Neural progenitor cell (in vitro differentiated cells): ENCODE measurements around the gene PFN1. TPM values are rescaled to one million over a fixed set of nuclear protein-coding genes. Genes with fewer than 3 reads are reported as not detected.

ENCODE experiments used
- DNase-seq: peaks from one replicate; pipeline ENCODE4 v3.0.0-alpha.2; 2016; ENCODE audit warnings: low spot score
- H2AFZ ChIP-seq: fragments of 200-600 bp; sonication (generic); replicated peaks from 2 replicates; pipeline ENCODE4 v1.6.1; 2016; ENCODE audit warnings: antibody characterized with exemption
- H3F3A ChIP-seq: fragments of 200-600 bp; sonication (generic); 2 replicates; pipeline ENCODE4 v1.6.1; 2016; ENCODE audit warnings: antibody characterized with exemption, low read depth
- H3K27ac ChIP-seq: fragments of 200-600 bp; sonication (generic); 2 replicates; pipeline ENCODE4 v1.5.1; 2016; ENCODE audit warnings: mild to moderate bottlenecking
- H3K27me3 ChIP-seq: fragments of 200-600 bp; sonication (generic); 2 replicates; pipeline ENCODE4 v1.6.1; 2016; ENCODE audit warnings: mild to moderate bottlenecking, moderate library complexity
- H3K36me3 ChIP-seq: fragments of 200-600 bp; sonication (generic); 2 replicates; pipeline ENCODE4 v1.5.1; 2016
- H3K4me1 ChIP-seq: fragments of 200-600 bp; sonication (generic); 2 replicates; pipeline ENCODE4 v1.6.1; 2016; ENCODE audit warnings: mixed run types
- H3K4me2 ChIP-seq: fragments of 200-600 bp; sonication (generic); 2 replicates; pipeline ENCODE4 v1.6.1; 2016
- H3K4me3 ChIP-seq: fragments of 200-600 bp; sonication (generic); 2 replicates; pipeline ENCODE4 v1.5.1; 2016
- H3K79me2 ChIP-seq: fragments of 200-600 bp; sonication (generic); 2 replicates; pipeline ENCODE4 v1.6.1; 2016; ENCODE audit warnings: low read depth
- H3K9ac ChIP-seq: fragments of 200-600 bp; sonication (generic); 2 replicates; pipeline ENCODE4 v1.6.1; 2016
- H3K9me3 ChIP-seq: fragments of 200-600 bp; sonication (generic); 2 replicates; pipeline ENCODE4 v1.5.1; 2016; ENCODE audit warnings: low read depth
- H4K20me1 ChIP-seq: fragments of 200-600 bp; sonication (generic); 2 replicates; pipeline ENCODE4 v1.6.1; 2016; ENCODE audit warnings: low read depth
- H3K27ac Mint-ChIP-seq: 3 replicates; pipeline ENCODE4 v1.8.0; 2021; ENCODE audit warnings: mixed read lengths
- H3K27me3 Mint-ChIP-seq: 2 replicates; pipeline ENCODE4 v1.8.0; 2022; ENCODE audit warnings: low read depth, mild to moderate bottlenecking, inconsistent platforms, moderate library complexity, mixed read lengths; ENCODE audit not compliant: insufficient read depth
- H3K36me3 Mint-ChIP-seq: 3 replicates; pipeline ENCODE4 v1.8.0; 2021; ENCODE audit warnings: mixed read lengths
- H3K4me1 Mint-ChIP-seq: 3 replicates; pipeline ENCODE4 v1.8.0; 2021; ENCODE audit warnings: mixed read lengths
- H3K4me3 Mint-ChIP-seq: 3 replicates; pipeline ENCODE4 v1.8.0; 2021; ENCODE audit warnings: mild to moderate bottlenecking, moderate library complexity, mixed read lengths
- H3K9me3 Mint-ChIP-seq: 3 replicates; pipeline ENCODE4 v1.8.0; 2020; ENCODE audit warnings: mixed read lengths
- EZH2 ChIP-seq: fragments of 200-600 bp; sonication (generic); IDR thresholded peaks from 2 replicates; pipeline ENCODE4 v1.6.1; 2017; ENCODE audit warnings: antibody characterized with exemption, mild to moderate bottlenecking, moderate library complexity
- EZH2phosphoT487 ChIP-seq: fragments of 200-600 bp; sonication (generic); IDR thresholded peaks from 2 replicates; pipeline ENCODE4 v1.6.1; 2017; ENCODE audit warnings: antibody characterized with exemption
- total RNA-seq: library from RNA; depleted of rRNA; stranded (reverse); fragments of >200 nt; gene quantifications from 2 replicates; pipeline ENCODE4 v1.2.3, GENCODE V29; 2015; ENCODE audit warnings: low replicate concordance
- TF ChIP-seq, protein P1 (sequence below): fragments of 200-600 bp; sonication (generic); IDR thresholded peaks from 2 replicates; pipeline ENCODE4 v1.5.1; 2017; ENCODE audit warnings: antibody characterized with exemption, mild to moderate bottlenecking

The PFN1 gene
- total RNA-seq, 1 donor from 2014 or later = 203 TPM

DNA sequence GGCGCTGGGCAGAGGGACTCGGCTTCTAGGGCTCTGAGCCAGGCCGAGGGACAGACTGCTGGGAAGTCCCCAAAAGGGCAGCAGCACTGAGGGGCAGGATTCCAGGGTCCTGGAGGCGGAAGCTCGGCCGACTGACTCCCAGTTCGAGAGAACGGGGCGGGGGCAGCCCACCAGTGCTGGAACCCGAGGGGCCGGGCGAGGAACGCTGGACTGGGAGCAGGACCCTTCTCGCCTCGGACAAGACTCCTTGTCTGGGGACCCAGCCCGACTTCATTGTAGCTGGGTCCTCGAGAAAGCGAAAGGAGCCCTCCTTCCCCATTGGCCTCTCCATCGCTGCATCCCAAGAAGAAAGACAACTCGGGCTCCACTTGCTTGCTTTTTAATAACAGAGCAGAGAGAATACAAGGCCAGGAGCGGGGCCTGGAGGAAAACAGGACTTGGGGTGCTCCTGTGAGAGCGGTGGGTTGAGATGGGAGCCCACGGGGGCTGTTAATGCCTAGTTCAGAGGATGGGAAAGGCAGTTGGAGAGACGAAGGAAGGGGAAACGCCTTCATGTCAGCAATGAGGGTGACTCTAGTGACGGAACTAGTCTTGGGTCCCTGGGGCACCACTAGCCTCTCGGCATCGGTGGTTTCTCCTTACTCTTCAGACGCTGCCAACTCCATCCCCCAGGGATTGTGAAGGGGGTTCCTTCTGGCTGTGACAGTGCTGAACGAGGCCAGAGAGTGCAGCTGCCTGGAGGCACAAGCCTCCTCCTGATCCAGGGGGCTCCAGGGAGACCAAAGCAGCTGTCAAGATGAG, 39.6 kb upstream of the PFN1 start:
- peak overlapping the region; percentile 29 for H3K9ac ChIP-seq
- peak overlapping the region; percentile 94 for H3K4me2 ChIP-seq
- H2AFZ ChIP-seq = peak overlapping the region; percentile 92
- Mint-ChIP-seq H3K36me3 (no peaks in the 10 kb centered on the region), H3K4me1 (peaks cover 25% of the 10 kb centered on the region), H3K9me3 (no peaks in the 10 kb centered on the region), H3K27ac (peak overlapping the region; percentile 37), H3K4me3 (peak overlapping the region; percentile 87), H3K27me3 (peaks cover 15% of the 10 kb centered on the region)
- H3K79me2 ChIP-seq = no peaks in the 10 kb centered on the region
- H3K9me3 ChIP-seq = no peaks in the 10 kb centered on the region
- H3F3A ChIP-seq = peaks cover 18% of the 10 kb centered on the region
- peaks cover 6% of the 10 kb centered on the region for H3K4me1 ChIP-seq
- H3K27me3 ChIP-seq = peaks cover 42% of the 10 kb centered on the region
- H3K36me3 ChIP-seq = no peaks in the 10 kb centered on the region
- TF ChIP-seq EZH2 (no peak), EZH2phosphoT487 (no peak)
- TF ChIP-seq, protein P1, sequence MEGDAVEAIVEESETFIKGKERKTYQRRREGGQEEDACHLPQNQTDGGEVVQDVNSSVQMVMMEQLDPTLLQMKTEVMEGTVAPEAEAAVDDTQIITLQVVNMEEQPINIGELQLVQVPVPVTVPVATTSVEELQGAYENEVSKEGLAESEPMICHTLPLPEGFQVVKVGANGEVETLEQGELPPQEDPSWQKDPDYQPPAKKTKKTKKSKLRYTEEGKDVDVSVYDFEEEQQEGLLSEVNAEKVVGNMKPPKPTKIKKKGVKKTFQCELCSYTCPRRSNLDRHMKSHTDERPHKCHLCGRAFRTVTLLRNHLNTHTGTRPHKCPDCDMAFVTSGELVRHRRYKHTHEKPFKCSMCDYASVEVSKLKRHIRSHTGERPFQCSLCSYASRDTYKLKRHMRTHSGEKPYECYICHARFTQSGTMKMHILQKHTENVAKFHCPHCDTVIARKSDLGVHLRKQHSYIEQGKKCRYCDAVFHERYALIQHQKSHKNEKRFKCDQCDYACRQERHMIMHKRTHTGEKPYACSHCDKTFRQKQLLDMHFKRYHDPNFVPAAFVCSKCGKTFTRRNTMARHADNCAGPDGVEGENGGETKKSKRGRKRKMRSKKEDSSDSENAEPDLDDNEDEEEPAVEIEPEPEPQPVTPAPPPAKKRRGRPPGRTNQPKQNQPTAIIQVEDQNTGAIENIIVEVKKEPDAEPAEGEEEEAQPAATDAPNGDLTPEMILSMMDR = no peak
- H3K27ac ChIP-seq = no peak overlapping the region
- H4K20me1 ChIP-seq = no peaks in the 10 kb centered on the region
- DNase-seq = no peak
- peak overlapping the region; percentile 69 for H3K4me3 ChIP-seq

DNA sequence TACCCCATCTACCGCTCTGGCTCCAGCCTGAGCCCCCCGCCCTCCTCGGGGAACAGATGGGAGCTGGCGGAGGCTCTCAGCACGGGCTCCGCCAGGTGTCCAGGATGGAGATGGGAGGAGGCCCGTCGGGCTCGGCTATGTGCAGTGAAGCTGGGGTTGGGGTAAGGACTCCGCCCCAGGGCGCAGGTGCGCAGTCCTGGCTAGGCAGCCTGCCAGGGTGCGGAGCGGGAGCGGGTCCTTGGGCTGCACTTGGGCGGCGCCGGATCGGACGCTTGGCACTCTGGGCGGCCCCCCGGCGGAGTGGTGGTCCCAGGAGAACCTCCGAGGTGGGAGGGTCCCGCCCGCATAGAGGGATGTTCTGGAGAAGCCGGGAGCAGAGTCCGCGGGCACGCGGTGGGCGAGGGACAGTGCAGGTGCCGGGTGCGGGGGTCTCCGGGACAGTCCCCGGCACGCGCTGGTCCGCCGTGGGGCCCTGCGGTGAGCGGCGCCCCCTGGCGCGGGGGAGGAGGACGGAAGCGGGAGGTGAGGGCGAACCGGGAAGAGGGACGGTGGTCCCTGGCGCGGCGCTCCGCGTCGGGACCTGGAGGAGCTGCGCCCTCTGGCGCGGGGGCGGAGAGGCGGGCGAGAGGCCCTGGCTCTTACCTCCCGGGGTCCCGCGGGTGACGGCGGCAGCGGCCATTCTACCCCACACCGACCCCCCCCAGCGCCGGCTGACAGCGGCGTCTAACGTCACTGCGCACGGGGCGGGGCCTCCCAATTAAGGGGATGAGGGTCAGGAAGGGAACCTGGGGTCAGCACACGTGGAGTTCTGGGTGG, 38.8 kb upstream of the PFN1 start, which contains the start of gene CAMTA2:
CAMTA2 (minus strand) TSS at position 725 of the 816 bp plus-strand sequence. CDS start 1,453 bp downstream, outside the sequence.
- H3K9ac ChIP-seq = peak within 1 kb of the TSS; percentile 29
- Mint-ChIP-seq H3K36me3 (no peaks in the 10 kb centered on the region), H3K27me3 (peaks cover 17% of the 10 kb centered on the region), H3K4me3 (peak within 1 kb of the TSS; percentile 87), H3K27ac (peak within 1 kb of the TSS; percentile 37), H3K9me3 (no peaks in the 10 kb centered on the region), H3K4me1 (peaks cover 25% of the 10 kb centered on the region)
- no peaks in the 10 kb centered on the region for H3K9me3 ChIP-seq
- peak; percentile 87 for DNase-seq
- peak within 1 kb of the TSS; percentile 94 for H3K4me2 ChIP-seq
- no peaks in the 10 kb centered on the region for H4K20me1 ChIP-seq
- TF ChIP-seq EZH2phosphoT487 (no peak), EZH2 (peak; percentile 72)
- TF ChIP-seq, protein P1 = peak; percentile 70
- no peak within 1 kb of the TSS for H3K27ac ChIP-seq
- H3K4me1 ChIP-seq = peaks cover 6% of the 10 kb centered on the region
- H3F3A ChIP-seq = peaks cover 18% of the 10 kb centered on the region
- peaks cover 42% of the 10 kb centered on the region for H3K27me3 ChIP-seq
- H3K4me3 ChIP-seq = peak within 1 kb of the TSS; percentile 69
- H3K79me2 ChIP-seq = no peaks in the 10 kb centered on the region
- H3K36me3 ChIP-seq = no peaks in the 10 kb centered on the region
- peak within 1 kb of the TSS; percentile 92 for H2AFZ ChIP-seq

DNA sequence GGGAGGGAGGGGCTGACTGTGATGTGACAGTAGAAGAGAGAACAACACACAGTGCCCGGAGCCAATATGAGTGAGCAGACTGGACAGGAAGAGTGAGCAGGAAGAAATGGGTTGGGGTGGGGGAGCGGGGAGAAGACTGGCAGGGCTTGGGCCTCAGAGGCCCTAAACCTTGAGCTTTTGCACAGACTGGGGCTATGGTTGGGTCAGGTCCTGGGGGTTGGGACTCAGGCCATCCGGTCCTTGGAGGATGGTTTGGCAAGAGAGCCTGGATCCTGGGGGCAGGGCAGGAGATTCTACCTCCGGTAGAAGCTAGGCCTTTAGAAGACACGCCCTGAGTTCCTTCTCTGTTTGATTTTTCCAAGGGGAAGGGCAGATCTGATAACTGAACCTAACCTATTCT, 38.1 kb upstream of the PFN1 start:
- Histone ChIP-seq H3K9ac (no peak overlapping the region), H3K9me3 (no peaks in the 10 kb centered on the region), H3K27me3 (peaks cover 42% of the 10 kb centered on the region), H3F3A (peaks cover 18% of the 10 kb centered on the region), H3K36me3 (no peaks in the 10 kb centered on the region), H4K20me1 (no peaks in the 10 kb centered on the region), H3K27ac (no peak overlapping the region), H2AFZ (no peak overlapping the region), H3K79me2 (no peaks in the 10 kb centered on the region), H3K4me2 (peak overlapping the region; percentile 94), H3K4me3 (peak overlapping the region; percentile 69), H3K4me1 (peaks cover 6% of the 10 kb centered on the region)
- no peaks in the 10 kb centered on the region for H3K9me3 Mint-ChIP-seq
- peak overlapping the region; percentile 86 for H3K4me3 Mint-ChIP-seq
- TF ChIP-seq EZH2 = no peak
- no peak for TF ChIP-seq EZH2phosphoT487
- TF ChIP-seq, protein P1 = no peak
- no peak for DNase-seq
- peaks cover 25% of the 10 kb centered on the region for H3K4me1 Mint-ChIP-seq
- no peaks in the 10 kb centered on the region for H3K36me3 Mint-ChIP-seq
- peaks cover 17% of the 10 kb centered on the region for H3K27me3 Mint-ChIP-seq
- H3K27ac Mint-ChIP-seq = no peak overlapping the region
